ENCODE measurements around the gene TMEM9.

Gene TMEM9

DNA sequence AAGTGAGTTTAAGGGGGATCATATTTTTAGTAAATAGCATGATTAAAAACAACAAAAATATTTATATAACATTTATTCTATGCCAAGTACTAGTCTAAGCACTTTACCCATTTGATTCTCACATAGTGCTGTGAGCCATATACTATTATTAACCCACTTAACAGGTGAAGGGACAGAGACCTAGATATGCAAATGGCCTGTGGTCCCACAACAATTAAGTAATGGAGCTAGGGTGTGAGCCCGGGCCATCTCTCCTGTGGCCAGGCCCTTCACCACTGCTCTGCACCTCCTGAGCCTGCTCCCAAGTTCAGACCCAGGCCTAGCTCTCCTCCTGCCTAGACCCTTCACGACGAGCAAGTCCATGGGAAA, 27.8 kb downstream of the TMEM9 start:
- no peak for DNase-seq

DNA sequence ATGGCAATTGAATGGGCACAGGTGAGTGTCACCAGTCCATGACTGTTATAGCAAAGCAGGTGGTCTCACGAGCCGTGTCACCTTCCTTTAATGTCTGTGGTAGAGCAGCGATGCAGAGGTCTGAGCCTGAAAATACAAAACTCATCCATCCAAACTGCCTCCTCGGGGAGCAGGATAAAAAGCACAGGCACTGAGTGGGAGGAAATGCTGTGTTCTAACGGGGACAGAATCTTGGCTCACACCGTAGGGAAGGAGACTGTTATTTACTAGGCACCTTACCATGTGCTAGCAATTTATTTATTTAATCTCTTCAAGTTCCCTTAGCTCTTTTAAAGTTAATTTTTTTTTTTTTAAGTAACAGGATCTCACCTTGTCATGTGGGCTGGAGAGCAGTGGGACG, 28.5 kb downstream of the TMEM9 start:
- DNase-seq = no peak

DNA sequence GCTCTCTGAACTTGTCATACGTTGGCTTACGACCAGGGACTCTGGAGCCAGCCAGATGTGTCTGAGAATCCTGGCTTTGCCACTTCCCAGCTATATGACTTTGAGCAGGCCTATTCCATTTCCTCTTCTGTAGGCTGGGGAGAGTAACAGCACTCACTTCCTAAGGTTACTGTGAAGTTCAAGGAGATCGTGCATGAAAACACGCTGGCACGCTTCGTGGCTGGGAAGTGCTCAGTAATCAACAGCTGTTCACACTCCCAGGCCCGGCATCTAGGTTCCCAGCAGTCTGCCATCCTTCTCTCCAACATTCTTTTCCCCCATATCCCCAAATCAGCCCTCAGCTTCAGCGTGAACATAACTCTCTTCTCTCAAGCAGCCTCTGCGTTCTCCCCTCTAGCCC, 29.3 kb downstream of the TMEM9 start:
- DNase-seq = no peak

DNA sequence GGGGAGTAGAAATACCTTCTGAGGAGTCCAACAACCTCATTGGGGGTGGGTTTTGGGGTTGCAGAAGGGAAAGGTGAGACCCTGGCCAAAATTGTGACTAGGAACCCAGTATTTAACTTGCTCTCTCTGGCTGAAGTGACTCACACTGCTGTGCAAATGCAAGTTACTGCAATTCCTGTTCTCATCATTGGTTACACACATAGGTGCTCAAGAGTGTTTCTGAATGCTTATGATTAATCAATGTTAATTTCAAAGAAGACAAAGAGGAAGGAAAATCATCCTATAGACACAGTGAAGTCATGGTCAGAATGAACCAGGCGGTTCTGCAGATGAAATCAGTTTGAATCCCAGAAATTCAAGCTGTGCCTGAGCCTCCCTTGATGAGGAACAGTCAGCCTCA, 30.4 kb downstream of the TMEM9 start:
- no peak for DNase-seq

- DNase-seq = no peak
Observed at GRCh38 chr1:201122321-201122957, 31.8 kb downstream of the TMEM9 start.

DNA sequence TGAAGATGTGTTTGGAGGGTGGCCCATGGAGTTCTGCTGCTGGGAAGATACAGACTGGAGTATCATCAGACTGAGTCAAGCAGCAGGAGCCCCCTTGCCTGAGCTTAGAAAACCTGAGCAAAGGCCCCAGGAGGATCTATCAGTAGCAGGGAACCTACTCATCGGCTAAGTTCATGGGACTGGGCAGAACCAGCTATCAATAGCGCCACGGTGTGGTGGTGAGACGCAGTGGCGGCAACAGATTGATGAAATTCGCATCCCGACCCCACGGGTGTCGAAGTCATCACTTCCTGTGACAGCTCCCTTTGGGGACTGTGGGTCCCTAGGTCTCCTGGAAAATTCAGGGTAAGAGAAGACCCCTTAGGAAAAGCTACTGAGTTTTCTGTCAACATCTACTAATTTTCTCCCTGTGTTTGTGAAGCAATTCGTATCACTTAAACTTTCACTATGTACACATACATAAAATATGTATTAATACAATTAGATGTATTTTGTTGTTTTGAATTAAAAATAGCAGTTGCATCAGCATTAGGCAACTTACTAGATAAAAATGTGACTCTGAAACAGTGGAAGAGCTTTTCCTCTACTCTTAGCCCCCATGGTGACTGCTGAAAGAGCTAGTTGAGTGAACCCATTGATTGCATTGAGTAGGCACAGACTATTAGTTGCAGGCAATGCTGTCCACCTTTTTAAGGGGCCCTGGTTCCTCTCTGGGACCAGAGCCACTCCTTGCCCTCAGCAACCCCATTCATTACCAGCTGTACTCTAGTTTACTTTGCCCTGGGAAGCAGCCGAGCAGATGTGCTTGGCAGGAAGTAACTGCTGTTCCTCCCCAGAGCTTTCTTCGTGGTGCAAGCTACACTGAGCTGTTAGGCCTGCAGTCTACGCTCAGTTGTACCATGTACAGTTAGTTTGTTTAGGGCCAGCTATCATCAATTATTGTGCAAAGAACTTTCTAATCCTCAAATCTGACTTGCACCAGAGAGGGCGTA, 34.8 kb downstream of the TMEM9 start:
- DNase-seq = peak; percentile 36 to 51

DNA sequence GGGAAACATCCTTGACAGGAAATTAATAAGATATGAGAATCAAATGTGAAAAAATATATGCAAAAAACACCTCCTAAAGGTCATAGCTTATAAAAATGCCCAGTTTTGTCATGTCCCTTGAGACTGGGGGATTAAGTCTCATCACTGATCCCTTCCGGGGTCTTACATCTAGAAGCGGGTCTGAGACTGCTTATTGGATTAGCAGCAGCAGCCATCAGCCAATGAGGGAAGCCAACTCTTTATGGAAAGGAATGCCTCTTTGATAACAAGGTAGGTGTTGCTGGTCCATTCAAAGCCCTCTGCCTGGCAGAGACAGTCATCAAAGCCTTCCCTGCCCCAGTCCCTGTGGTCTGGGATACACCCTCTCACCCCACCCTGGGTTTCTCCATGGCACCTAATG, 38.2 kb downstream of the TMEM9 start:
- DNase-seq = no peak

DNA sequence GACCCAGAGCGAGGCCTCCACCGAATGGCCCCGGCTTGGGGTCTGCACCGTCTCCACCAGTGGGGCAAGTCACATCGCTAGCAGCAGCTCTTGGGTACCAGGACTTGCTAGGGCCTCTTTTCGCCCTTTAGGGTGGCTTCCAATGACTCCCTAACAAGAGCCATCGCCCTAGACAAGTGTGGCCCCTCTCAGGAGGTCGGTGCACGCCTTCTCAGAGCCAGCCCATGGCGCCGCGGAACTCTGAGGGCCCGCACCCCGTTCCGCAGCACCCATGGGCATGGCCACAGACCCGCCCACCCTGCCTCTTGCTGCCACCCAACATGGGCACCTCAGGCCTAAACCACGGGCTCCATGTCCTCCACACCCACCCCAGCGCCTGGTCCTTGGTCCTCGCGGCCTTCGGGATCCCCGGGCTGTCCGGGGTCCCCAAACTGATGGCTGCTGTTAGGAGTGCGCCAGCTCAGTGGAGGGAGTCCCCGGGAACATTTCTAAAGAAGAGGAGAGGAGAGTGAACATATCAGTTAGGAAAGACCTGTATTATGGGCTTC, 38.8 kb downstream of the TMEM9 start:
- DNase-seq = no peak

- DNase-seq = peak; percentile 69 to 74
Observed at GRCh38 chr1:201114245-201115131, 39.8 kb downstream of the TMEM9 start.

DNA sequence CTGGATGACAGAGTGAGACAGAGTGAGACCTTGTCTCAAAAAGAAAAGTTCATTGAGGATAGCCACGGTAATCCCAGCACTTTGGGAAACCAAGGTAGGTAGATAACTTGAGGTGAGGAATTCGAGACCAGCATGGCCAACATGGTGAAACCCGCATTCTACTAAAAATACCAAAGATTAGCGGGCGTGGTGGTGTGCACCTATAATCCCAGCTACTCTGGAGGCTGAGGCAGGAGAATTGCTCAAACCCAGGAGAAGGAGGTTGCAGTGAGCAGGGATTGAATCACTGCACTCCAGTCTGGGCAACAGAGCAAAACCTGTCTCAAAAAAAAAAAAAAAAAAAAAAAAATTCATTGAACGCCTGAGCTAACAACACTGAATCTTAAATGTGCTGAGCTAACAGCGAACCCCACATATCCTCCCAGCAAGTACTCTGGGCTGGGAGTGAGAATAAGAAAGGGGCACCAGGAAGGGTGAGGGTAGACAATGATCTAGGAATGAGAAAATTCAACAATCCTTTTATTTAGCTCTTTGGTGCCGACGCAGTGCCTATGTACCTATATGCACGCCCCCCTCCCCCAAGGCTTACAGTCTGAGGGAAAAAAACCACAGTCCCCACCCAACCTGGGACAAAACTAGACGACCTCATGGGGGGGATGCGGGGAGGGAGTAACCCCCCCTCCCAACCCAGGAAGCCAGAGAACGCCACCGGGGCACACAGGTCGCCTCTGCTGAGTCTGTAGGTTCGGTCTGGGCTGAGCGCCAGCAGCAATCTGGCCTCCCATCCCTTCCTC, 40.6 kb downstream of the TMEM9 start:
- DNase-seq = no peak

DNA sequence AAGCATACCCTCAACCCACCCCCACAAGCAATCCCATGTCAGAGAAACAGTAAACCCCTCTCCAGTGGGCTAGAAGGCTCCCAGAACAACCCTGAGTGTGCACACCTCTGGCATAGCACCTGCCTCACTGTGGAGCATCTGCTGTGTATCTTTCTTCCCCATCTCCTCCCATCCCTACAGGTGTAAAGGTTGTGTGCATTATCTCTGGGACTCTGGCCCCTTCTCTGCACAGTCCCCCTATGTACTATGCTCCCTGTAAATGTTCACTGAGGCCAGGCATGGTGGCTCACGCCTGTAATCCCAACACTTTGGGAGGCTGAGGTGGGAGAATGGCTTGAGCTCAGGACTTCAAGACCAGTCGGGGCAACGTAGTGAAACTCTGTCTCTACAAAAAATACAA, 41.3 kb downstream of the TMEM9 start:
- DNase-seq = no peak

- DNase-seq = no peak
Observed at GRCh38 chr1:201112173-201112731, 42.0 kb downstream of the TMEM9 start, which contains the start of gene CACNA1S. CACNA1S (minus strand) TSS chr1:201112426; CDS start chr1:201112339, 87 bp downstream.

GRCh38 chr1:201111672-201112071, 42.6 kb downstream of the TMEM9 start:
- no peak for DNase-seq

GRCh38 chr1:201111156-201111555, 43.1 kb downstream of the TMEM9 start:
- DNase-seq = no peak

DNA sequence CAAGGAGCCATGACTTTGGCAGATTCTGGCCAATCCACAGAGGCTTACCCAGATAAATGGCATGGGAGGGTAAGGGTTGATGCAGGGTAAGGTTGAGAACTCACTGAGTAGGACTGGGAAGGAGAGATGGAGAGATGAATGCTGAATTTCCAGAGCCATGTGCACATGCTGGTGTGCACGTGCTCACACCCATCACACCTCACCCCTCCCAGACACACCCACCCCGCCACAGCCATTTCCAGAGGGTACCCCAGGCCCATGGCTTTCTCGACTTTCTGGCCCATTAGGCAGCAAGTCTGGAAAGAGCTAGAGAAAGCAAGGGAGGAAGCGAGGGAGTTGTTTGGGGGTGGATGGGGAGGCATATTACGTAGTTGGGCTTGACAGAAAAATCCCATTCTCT, 43.7 kb downstream of the TMEM9 start:
- no peak for DNase-seq

GRCh38 chr1:201110138-201110537, 44.1 kb downstream of the TMEM9 start:
- DNase-seq = no peak

GRCh38 chr1:201109651-201110050, 44.6 kb downstream of the TMEM9 start:
- no peak for DNase-seq

DNA sequence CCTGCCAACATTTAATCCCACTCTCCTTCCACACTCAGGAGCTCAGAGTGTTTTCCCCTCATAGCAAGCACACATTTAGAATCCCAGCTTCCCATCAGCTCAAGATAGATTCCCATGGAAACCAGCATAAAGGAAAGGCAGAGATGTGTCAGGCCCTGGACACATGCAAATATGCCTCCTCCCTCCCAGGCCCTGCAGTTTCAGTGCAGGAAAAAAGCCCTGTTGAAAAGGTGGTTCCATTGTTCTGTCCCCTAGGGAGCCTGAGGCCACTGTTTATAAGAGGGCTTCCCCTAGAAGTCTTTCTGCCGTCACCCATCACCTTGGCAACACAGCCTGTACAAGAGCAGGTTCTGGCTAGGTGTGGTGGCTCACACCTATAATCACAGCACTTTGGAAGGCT, 45.7 kb downstream of the TMEM9 start:
- no peak for DNase-seq

DNA sequence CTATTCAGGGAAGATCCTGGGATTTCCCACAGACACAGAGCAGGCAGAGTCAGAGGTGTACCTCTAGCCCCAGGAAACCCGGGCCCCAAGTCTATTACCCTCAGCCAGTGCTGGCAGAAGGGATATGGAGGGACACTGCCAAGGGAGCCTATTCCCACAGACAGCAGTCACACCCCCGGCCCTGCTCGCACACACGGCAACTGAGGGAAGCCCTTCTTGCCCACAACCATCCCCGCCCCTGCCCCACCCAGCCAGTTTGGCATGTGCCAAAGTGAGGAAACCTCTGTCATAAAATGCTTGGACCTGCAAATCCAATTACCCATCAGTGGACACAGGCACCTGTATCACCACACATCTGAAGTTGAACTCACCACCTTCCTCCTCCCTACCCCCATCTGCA, 48.6 kb downstream of the TMEM9 start:
- DNase-seq = no peak

DNA sequence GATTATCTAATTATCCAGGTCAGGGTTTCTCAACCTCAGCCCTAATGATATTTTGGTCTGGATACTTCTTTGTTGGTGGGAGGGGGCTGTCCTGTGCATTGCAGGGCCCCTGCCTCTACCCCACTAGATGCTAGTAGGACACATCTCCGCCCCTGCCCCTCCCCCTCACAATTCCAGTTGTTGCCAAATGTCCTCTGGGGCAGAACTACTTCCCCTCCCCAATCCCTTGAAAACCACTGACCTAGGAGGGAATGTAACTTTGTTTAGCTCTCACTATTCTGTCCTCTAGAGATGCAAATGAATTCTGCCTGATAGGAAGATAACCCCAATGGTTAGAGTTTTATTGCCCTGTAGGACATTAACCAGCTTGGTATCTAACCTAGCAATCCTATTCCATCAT, 50.1 kb downstream of the TMEM9 start:
- no peak for DNase-seq

GRCh38 chr1:201103666-201104065, 50.6 kb downstream of the TMEM9 start:
- DNase-seq = no peak

All from CD4-positive, alpha-beta T cell treated with Interleukin-1 beta for 1 hour (primary cell).